Neural cell (in vitro differentiated cells): ENCODE results near the gene LACTBL1.

Experiments used
- CTCF ChIP-seq: fragments of 450-650 bp; IDR thresholded peaks from 2 replicates; pipeline ENCODE4 v1.5.1; 2014; ENCODE audit warnings: antibody characterized with exemption, mild to moderate bottlenecking, moderate library complexity; ENCODE audit not compliant: poor library complexity, severe bottlenecking
- EP300 ChIP-seq: fragments of 450-650 bp; conservative IDR thresholded peaks from 2 replicates; pipeline ENCODE4 v1.6.1; 2014; ENCODE audit warnings: antibody characterized with exemption, mild to moderate bottlenecking, moderate library complexity; ENCODE audit not compliant: poor library complexity, severe bottlenecking
- POLR2AphosphoS5 ChIP-seq: IDR thresholded peaks from 2 replicates; pipeline ENCODE4 v1.6.1; 2012
- REST ChIP-seq: IDR thresholded peaks from 2 replicates; pipeline ENCODE4 v1.6.1; 2012; ENCODE audit warnings: borderline replicate concordance

DNA sequence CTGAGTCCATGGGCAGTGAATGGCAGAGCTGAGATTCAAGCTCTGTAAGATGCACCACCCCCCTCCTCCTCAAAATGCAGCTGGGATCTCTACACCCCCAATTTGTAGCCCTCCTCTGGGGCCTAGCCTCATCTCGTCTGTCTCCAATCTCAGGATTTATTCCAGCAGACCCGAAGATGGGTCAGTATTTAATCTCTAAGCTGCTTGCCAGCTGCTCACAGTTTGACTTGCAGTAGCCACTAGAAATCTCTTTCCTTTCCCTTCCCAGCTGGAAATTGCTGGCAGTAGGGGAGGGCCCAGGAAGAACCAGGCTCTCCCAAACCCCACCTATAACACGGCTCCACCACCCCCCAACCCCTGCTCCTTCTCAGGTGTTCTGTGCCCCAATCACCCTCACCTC lies 1.5 kb downstream of the LACTBL1 start:
- no peak for TF ChIP-seq POLR2AphosphoS5
- no peak for TF ChIP-seq CTCF
- TF ChIP-seq EP300: no peak
- no peak for TF ChIP-seq REST
